HEK293 (cell line): Measurements from ENCODE around the gene SPEM2.

Experiments used
- KLF1 ChIP-seq: fragments of 450-650 bp; formaldehyde crosslinking; IDR thresholded peaks from 2 replicates; pipeline ENCODE4 v1.5.1; 2016; ENCODE audit warnings: missing biosample characterization, missing genetic modification characterization
- KLF16 ChIP-seq: fragments of 450-650 bp; formaldehyde crosslinking; IDR thresholded peaks from 2 replicates; pipeline ENCODE4 v1.5.1; 2017; ENCODE audit warnings: missing biosample characterization, missing genetic modification characterization
- OVOL3 ChIP-seq: fragments of 450-650 bp; formaldehyde crosslinking; IDR thresholded peaks from 2 replicates; pipeline ENCODE4 v1.5.1; 2016; ENCODE audit warnings: missing biosample characterization, missing genetic modification characterization
- SCRT2 ChIP-seq: fragments of 450-650 bp; formaldehyde crosslinking; IDR thresholded peaks from 2 replicates; pipeline ENCODE4 v1.5.1; 2016; ENCODE audit warnings: missing biosample characterization, missing genetic modification characterization
- TRIM28 ChIP-seq: IDR thresholded peaks from 2 replicates; pipeline ENCODE4 v1.6.1; 2011; ENCODE audit warnings: low read length, control low read depth, borderline replicate concordance
- ZEB2 ChIP-seq: fragments of 450-650 bp; formaldehyde crosslinking; IDR thresholded peaks from 2 replicates; pipeline ENCODE4 v1.5.1; 2016; ENCODE audit warnings: missing biosample characterization, missing genetic modification characterization
- ZFP37 ChIP-seq: fragments of 450-650 bp; formaldehyde crosslinking; IDR thresholded peaks from 2 replicates; pipeline ENCODE4 v1.5.1; 2016; ENCODE audit warnings: missing biosample characterization, missing genetic modification characterization
- ZNF174 ChIP-seq: fragments of 450-650 bp; formaldehyde crosslinking; IDR thresholded peaks from 2 replicates; pipeline ENCODE4 v1.5.0; 2017; ENCODE audit warnings: missing biosample characterization, mild to moderate bottlenecking, missing genetic modification characterization
- ZNF184 ChIP-seq: fragments of 450-650 bp; IDR thresholded peaks from 2 replicates; pipeline ENCODE4 v1.5.1; 2018; ENCODE audit warnings: missing biosample characterization, mild to moderate bottlenecking, missing genetic modification characterization
- ZNF211 ChIP-seq: fragments of 450-650 bp; formaldehyde crosslinking; IDR thresholded peaks from 2 replicates; pipeline ENCODE4 v1.5.1; 2016; ENCODE audit warnings: low read depth, missing biosample characterization, missing genetic modification characterization
- ZNF221 ChIP-seq: fragments of 450-650 bp; formaldehyde crosslinking; IDR thresholded peaks from 2 replicates; pipeline ENCODE4 v1.5.1; 2017; ENCODE audit warnings: missing biosample characterization, missing genetic modification characterization, borderline replicate concordance
- ZNF341 ChIP-seq: fragments of 450-650 bp; formaldehyde crosslinking; IDR thresholded peaks from 2 replicates; pipeline ENCODE4; 2016; ENCODE audit warnings: low read depth, missing biosample characterization, missing genetic modification characterization
- ZNF391 ChIP-seq: fragments of 450-650 bp; formaldehyde crosslinking; IDR thresholded peaks from 2 replicates; pipeline ENCODE4 v1.5.1; 2016; ENCODE audit warnings: low read depth, missing biosample characterization, missing genetic modification characterization, borderline replicate concordance
- ZNF404 ChIP-seq: fragments of 450-650 bp; formaldehyde crosslinking; IDR thresholded peaks from 2 replicates; pipeline ENCODE4 v1.5.1; 2017; ENCODE audit warnings: missing biosample characterization, missing genetic modification characterization
- ZNF560 ChIP-seq: fragments of 450-650 bp; formaldehyde crosslinking; IDR thresholded peaks from 2 replicates; pipeline ENCODE4 v1.5.1; 2017; ENCODE audit warnings: missing biosample characterization, missing genetic modification characterization, borderline replicate concordance
- ZNF571 ChIP-seq: fragments of 450-650 bp; formaldehyde crosslinking; IDR thresholded peaks from 2 replicates; pipeline ENCODE4 v1.5.0; 2017; ENCODE audit warnings: missing biosample characterization, missing genetic modification characterization
- ZNF658 ChIP-seq: fragments of 450-650 bp; formaldehyde crosslinking; IDR thresholded peaks from 2 replicates; pipeline ENCODE4; 2016; ENCODE audit warnings: missing biosample characterization, missing genetic modification characterization
- ZNF701 ChIP-seq: fragments of 450-650 bp; formaldehyde crosslinking; IDR thresholded peaks from 2 replicates; pipeline ENCODE4 v1.5.1; 2016; ENCODE audit warnings: missing biosample characterization, missing genetic modification characterization
- ZNF768 ChIP-seq: fragments of 450-650 bp; formaldehyde crosslinking; IDR thresholded peaks from 2 replicates; pipeline ENCODE4 v1.5.1; 2018; ENCODE audit warnings: missing biosample characterization, mild to moderate bottlenecking, missing genetic modification characterization
- ZNF792 ChIP-seq: fragments of 450-650 bp; formaldehyde crosslinking; IDR thresholded peaks from 2 replicates; pipeline ENCODE4 v1.5.1; 2016; ENCODE audit warnings: missing biosample characterization, missing genetic modification characterization
- TF ChIP-seq, protein P1 (sequence below): fragments of 450-650 bp; formaldehyde crosslinking; IDR thresholded peaks from 2 replicates; pipeline ENCODE4 v1.5.1; 2016; ENCODE audit warnings: missing biosample characterization, missing genetic modification characterization
- TF ChIP-seq, protein P2 (sequence below): fragments of 450-650 bp; formaldehyde crosslinking; IDR thresholded peaks from 2 replicates; pipeline ENCODE4 v1.5.1; 2016; ENCODE audit warnings: missing biosample characterization, missing genetic modification characterization, borderline replicate concordance
- TF ChIP-seq, protein P3 (sequence below): fragments of 450-650 bp; formaldehyde crosslinking; IDR thresholded peaks from 2 replicates; pipeline ENCODE4 v1.5.1; 2016; ENCODE audit warnings: missing biosample characterization, missing genetic modification characterization, low read depth
- TF ChIP-seq, protein P4 (sequence below): fragments of 450-650 bp; formaldehyde crosslinking; IDR thresholded peaks from 2 replicates; pipeline ENCODE4 v1.5.1; 2016; ENCODE audit warnings: missing biosample characterization, missing genetic modification characterization
- TF ChIP-seq, protein P5 (sequence below): fragments of 450-650 bp; formaldehyde crosslinking; IDR thresholded peaks from 2 replicates; pipeline ENCODE4 v1.5.1; 2016; ENCODE audit warnings: missing biosample characterization, missing genetic modification characterization, borderline replicate concordance

Gene SPEM2

DNA sequence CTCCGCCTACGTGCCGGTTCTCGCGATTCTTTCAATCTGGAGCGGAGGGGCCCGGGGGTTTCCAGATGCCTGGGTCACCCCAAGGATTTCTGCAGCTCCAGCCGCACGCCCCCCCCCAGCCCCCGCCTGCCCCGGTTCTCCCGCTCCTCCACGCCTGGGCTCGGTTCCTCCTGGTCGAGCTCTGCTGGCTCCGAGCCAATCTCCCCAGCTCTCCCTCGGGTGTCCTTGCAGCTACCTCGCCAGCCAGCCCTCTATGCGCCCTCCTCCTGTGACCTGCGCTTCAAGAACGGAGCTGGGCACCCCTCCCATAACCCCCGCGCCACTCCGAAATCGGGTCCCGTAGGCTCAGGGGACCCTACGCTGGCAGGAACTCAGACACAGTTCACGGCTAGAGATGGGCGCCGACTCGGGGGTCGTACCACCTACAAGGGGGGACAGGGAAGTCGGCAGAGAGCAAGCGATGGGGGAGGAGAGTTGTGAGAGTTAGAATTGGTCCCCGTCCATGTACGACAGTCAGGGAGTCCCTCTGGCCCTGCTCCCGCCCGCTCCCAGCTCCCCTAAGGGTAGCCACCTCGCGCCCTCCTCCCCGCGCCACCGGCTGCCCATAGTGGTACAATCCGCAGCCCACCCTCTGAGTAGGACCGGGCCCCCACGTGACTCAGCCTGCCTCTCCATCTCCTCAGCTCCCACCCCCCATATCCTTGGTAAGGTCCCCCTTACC, 14.9 kb downstream of the SPEM2 start (continued):
- TF ChIP-seq, protein P1, sequence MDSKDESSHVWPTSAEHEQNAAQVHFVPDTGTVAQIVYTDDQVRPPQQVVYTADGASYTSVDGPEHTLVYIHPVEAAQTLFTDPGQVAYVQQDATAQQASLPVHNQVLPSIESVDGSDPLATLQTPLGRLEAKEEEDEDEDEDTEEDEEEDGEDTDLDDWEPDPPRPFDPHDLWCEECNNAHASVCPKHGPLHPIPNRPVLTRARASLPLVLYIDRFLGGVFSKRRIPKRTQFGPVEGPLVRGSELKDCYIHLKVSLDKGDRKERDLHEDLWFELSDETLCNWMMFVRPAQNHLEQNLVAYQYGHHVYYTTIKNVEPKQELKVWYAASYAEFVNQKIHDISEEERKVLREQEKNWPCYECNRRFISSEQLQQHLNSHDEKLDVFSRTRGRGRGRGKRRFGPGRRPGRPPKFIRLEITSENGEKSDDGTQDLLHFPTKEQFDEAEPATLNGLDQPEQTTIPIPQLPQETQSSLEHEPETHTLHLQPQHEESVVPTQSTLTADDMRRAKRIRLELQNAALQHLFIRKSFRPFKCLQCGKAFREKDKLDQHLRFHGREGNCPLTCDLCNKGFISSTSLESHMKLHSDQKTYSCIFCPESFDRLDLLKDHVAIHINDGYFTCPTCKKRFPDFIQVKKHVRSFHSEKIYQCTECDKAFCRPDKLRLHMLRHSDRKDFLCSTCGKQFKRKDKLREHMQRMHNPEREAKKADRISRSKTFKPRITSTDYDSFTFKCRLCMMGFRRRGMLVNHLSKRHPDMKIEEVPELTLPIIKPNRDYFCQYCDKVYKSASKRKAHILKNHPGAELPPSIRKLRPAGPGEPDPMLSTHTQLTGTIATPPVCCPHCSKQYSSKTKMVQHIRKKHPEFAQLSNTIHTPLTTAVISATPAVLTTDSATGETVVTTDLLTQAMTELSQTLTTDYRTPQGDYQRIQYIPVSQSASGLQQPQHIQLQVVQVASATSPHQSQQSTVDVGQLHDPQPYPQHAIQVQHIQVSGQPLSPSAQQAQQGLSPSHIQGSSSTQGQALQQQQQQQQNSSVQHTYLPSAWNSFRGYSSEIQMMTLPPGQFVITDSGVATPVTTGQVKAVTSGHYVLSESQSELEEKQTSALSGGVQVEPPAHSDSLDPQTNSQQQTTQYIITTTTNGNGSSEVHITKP (tag by site-specific recombination): peak; percentile 100
- TF ChIP-seq ZNF174 (tag by site-specific recombination) (no peak), KLF16 (tag by site-specific recombination) (0 out of 2 replicates have a peak, but pooled peaks have one; percentile 75), ZNF571 (tag by site-specific recombination) (no peak), ZFP37 (tag by site-specific recombination) (0 out of 2 replicates have a peak, but pooled peaks have one; percentile 61), ZEB2 (tag by site-specific recombination) (peak; percentile 81), ZNF391 (tag by site-specific recombination) (peak; percentile 42; the same call in 1 of the 2 replicates), ZNF211 (tag by site-specific recombination) (no peak), OVOL3 (tag by site-specific recombination) (no peak), ZNF404 (tag by site-specific recombination) (no peak), TRIM28 (no peak), ZNF658 (no peak), ZNF792 (tag by site-specific recombination) (no peak), SCRT2 (no peak), ZNF341 (tag by site-specific recombination) (no peak), ZNF221 (tag by site-specific recombination) (no peak), ZNF184 (tag by site-specific recombination) (no peak), ZNF560 (tag by site-specific recombination) (no peak), ZNF701 (tag by site-specific recombination) (no peak), KLF1 (peak; percentile 26; the same call in 1 of the 2 replicates), ZNF768 (tag by site-specific recombination) (no peak)
- TF ChIP-seq, protein P2, sequence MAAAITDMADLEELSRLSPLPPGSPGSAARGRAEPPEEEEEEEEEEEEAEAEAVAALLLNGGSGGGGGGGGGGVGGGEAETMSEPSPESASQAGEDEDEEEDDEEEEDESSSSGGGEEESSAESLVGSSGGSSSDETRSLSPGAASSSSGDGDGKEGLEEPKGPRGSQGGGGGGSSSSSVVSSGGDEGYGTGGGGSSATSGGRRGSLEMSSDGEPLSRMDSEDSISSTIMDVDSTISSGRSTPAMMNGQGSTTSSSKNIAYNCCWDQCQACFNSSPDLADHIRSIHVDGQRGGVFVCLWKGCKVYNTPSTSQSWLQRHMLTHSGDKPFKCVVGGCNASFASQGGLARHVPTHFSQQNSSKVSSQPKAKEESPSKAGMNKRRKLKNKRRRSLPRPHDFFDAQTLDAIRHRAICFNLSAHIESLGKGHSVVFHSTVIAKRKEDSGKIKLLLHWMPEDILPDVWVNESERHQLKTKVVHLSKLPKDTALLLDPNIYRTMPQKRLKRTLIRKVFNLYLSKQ (tag by site-specific recombination): 0 out of 2 replicates have a peak, but pooled peaks have one; percentile 57
- TF ChIP-seq, protein P3, sequence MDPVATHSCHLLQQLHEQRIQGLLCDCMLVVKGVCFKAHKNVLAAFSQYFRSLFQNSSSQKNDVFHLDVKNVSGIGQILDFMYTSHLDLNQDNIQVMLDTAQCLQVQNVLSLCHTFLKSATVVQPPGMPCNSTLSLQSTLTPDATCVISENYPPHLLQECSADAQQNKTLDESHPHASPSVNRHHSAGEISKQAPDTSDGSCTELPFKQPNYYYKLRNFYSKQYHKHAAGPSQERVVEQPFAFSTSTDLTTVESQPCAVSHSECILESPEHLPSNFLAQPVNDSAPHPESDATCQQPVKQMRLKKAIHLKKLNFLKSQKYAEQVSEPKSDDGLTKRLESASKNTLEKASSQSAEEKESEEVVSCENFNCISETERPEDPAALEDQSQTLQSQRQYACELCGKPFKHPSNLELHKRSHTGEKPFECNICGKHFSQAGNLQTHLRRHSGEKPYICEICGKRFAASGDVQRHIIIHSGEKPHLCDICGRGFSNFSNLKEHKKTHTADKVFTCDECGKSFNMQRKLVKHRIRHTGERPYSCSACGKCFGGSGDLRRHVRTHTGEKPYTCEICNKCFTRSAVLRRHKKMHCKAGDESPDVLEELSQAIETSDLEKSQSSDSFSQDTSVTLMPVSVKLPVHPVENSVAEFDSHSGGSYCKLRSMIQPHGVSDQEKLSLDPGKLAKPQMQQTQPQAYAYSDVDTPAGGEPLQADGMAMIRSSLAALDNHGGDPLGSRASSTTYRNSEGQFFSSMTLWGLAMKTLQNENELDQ (tag by site-specific recombination): no peak
- TF ChIP-seq, protein P4, sequence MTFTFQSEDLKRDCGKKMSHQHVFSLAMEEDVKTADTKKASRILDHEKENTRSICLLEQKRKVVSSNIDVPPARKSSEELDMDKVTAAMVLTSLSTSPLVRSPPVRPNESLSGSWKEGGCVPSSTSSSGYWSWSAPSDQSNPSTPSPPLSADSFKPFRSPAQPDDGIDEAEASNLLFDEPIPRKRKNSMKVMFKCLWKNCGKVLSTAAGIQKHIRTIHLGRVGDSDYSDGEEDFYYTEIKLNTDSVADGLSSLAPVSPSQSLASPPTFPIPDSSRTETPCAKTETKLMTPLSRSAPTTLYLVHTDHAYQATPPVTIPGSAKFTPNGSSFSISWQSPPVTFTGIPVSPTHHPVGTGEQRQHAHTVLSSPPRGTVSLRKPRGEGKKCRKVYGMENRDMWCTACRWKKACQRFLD (tag by site-specific recombination): no peak
- TF ChIP-seq, protein P5, sequence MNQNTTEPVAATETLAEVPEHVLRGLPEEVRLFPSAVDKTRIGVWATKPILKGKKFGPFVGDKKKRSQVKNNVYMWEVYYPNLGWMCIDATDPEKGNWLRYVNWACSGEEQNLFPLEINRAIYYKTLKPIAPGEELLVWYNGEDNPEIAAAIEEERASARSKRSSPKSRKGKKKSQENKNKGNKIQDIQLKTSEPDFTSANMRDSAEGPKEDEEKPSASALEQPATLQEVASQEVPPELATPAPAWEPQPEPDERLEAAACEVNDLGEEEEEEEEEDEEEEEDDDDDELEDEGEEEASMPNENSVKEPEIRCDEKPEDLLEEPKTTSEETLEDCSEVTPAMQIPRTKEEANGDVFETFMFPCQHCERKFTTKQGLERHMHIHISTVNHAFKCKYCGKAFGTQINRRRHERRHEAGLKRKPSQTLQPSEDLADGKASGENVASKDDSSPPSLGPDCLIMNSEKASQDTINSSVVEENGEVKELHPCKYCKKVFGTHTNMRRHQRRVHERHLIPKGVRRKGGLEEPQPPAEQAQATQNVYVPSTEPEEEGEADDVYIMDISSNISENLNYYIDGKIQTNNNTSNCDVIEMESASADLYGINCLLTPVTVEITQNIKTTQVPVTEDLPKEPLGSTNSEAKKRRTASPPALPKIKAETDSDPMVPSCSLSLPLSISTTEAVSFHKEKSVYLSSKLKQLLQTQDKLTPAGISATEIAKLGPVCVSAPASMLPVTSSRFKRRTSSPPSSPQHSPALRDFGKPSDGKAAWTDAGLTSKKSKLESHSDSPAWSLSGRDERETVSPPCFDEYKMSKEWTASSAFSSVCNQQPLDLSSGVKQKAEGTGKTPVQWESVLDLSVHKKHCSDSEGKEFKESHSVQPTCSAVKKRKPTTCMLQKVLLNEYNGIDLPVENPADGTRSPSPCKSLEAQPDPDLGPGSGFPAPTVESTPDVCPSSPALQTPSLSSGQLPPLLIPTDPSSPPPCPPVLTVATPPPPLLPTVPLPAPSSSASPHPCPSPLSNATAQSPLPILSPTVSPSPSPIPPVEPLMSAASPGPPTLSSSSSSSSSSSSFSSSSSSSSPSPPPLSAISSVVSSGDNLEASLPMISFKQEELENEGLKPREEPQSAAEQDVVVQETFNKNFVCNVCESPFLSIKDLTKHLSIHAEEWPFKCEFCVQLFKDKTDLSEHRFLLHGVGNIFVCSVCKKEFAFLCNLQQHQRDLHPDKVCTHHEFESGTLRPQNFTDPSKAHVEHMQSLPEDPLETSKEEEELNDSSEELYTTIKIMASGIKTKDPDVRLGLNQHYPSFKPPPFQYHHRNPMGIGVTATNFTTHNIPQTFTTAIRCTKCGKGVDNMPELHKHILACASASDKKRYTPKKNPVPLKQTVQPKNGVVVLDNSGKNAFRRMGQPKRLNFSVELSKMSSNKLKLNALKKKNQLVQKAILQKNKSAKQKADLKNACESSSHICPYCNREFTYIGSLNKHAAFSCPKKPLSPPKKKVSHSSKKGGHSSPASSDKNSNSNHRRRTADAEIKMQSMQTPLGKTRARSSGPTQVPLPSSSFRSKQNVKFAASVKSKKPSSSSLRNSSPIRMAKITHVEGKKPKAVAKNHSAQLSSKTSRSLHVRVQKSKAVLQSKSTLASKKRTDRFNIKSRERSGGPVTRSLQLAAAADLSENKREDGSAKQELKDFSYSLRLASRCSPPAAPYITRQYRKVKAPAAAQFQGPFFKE (tag by site-specific recombination): 0 out of 2 replicates have a peak, but pooled peaks have one; percentile 71
